ENCODE measurements around the gene AFAP1L2. TPM values are rescaled to one million over a fixed set of nuclear protein-coding genes. Genes with fewer than 3 reads are reported as not detected.

AFAP1L2 gene
- total RNA-seq, 3 donors from 2014 or later = 4.2 to 43.9 (median 20.0) TPM

- H3K9me3 ChIP-seq = no peaks in the 10 kb centered on the region
- no peak for DNase-seq (ENCODE audit: low spot score in 2 of 2)
- no peaks in the 10 kb centered on the region for H3K27me3 ChIP-seq
- peak overlapping the region; percentile 64 to 88 for H3K27ac ChIP-seq
- TF ChIP-seq POLR2A (IDR thresholded peaks at IDR 0.05) (no peak), CTCF (IDR thresholded peaks at IDR 0.05) (no peak), POLR2AphosphoS5 (IDR thresholded peaks at IDR 0.05) (no peak)
- intact Hi-C loops (cut with DNase I; ENCODE audit: low total_unique reads) = no loop called here
- H3K4me1 ChIP-seq = peaks cover 0 to 4% of the 10 kb centered on the region in 2 donors
- no peak overlapping the region for H3K4me3 ChIP-seq
- no peaks in the 10 kb centered on the region for H3K36me3 ChIP-seq
Observed at GRCh38 chr10:114426476-114426875, 22.2 kb upstream of the AFAP1L2 start.

GRCh38 chr10:114420811-114421485 lies 16.6 kb upstream of the AFAP1L2 start:
- intact Hi-C loops (cut with DNase I; ENCODE audit: low total_unique reads) = no loop called here
- Histone ChIP-seq H3K4me3 (no peak overlapping the region), H3K27me3 (no peaks in the 10 kb centered on the region), H3K4me1 (no peaks in the 10 kb centered on the region), H3K9me3 (no peaks in the 10 kb centered on the region), H3K27ac (no peak overlapping the region), H3K36me3 (no peaks in the 10 kb centered on the region)
- DNase-seq (ENCODE audit: low spot score in 2 of 2) = no peak
- TF ChIP-seq POLR2AphosphoS5 (IDR thresholded peaks at IDR 0.05) = no peak

GRCh38 chr10:114418109-114418508 lies 13.8 kb upstream of the AFAP1L2 start:
- DNase-seq (ENCODE audit: low spot score in 2 of 2) = no peak
- intact Hi-C loops (cut with DNase I; ENCODE audit: low total_unique reads) = no loop called here
- no peaks in the 10 kb centered on the region for H3K27me3 ChIP-seq
- H3K9me3 ChIP-seq = no peaks in the 10 kb centered on the region
- H3K27ac ChIP-seq = peak overlapping the region; percentile 40 to 54
- no peak overlapping the region for H3K4me3 ChIP-seq
- TF ChIP-seq POLR2AphosphoS5 (IDR thresholded peaks at IDR 0.05) = no peak
- TF ChIP-seq CTCF (IDR thresholded peaks at IDR 0.05) = no peak
- no peak for TF ChIP-seq POLR2A (IDR thresholded peaks at IDR 0.05)
- no peaks in the 10 kb centered on the region for H3K36me3 ChIP-seq
- H3K4me1 ChIP-seq = no peaks in the 10 kb centered on the region

- peak in 1 of 2 donors; percentile 82 for DNase-seq (ENCODE audit: low spot score in 2 of 2)
- intact Hi-C loops (cut with DNase I; ENCODE audit: low total_unique reads) = no loop called here
- TF ChIP-seq POLR2AphosphoS5 (IDR thresholded peaks at IDR 0.05) (no peak), POLR2A (IDR thresholded peaks at IDR 0.05) (no peak), CTCF (IDR thresholded peaks at IDR 0.05) (no peak)
- H3K9me3 ChIP-seq = no peaks in the 10 kb centered on the region
- no peaks in the 10 kb centered on the region for H3K27me3 ChIP-seq
- H3K36me3 ChIP-seq = no peaks in the 10 kb centered on the region
- no peak overlapping the region for H3K4me3 ChIP-seq
- H3K27ac ChIP-seq = peak overlapping the region; percentile 49 to 73
- no peaks in the 10 kb centered on the region for H3K4me1 ChIP-seq
Observed at GRCh38 chr10:114412907-114413797, 8.8 kb upstream of the AFAP1L2 start.

GRCh38 chr10:114408968-114409444 lies 4.7 kb upstream of the AFAP1L2 start:
- Histone ChIP-seq H3K9me3 (no peaks in the 10 kb centered on the region), H3K36me3 (no peaks in the 10 kb centered on the region), H3K4me3 (no peak overlapping the region), H3K27me3 (no peaks in the 10 kb centered on the region), H3K4me1 (no peaks in the 10 kb centered on the region), H3K27ac (no peak overlapping the region)
- DNase-seq (ENCODE audit: low spot score in 2 of 2) = no peak
- TF ChIP-seq POLR2A (IDR thresholded peaks at IDR 0.05) (no peak), POLR2AphosphoS5 (IDR thresholded peaks at IDR 0.05) (no peak), CTCF (IDR thresholded peaks at IDR 0.05) (no peak)
- intact Hi-C loops (cut with DNase I; ENCODE audit: low total_unique reads) = no loop called here
